ENCODE measurements around the gene ATP8B3. TPM values are rescaled to one million over a fixed set of nuclear protein-coding genes. Genes with fewer than 3 reads are reported as not detected.

The ATP8B3 gene
- total RNA-seq, 1 experiment from 2014 or later: 8.7 TPM

- TF ChIP-seq EZH2 (IDR thresholded peaks at IDR 0.05; ENCODE audit: borderline replicate concordance, low read depth, low read length, poor library complexity, severe bottlenecking): no peak
- no peak for TF ChIP-seq CTCF (conservative IDR thresholded peaks at IDR 0.05; ENCODE audit: low read depth, low read length)
- no TSS peak for BruUV-seq (replicated peaks)
- Histone ChIP-seq H3K4me3 (ENCODE audit: low read depth, low read length, poor library complexity, severe bottlenecking) (peak overlapping the region; percentile 85), H3K27me3 (replicated peaks; ENCODE audit: insufficient read depth, low read depth, low read length, poor library complexity) (no peaks in the 10 kb centered on the region), H3K36me3 (ENCODE audit: insufficient read depth, low read length, poor library complexity, severe bottlenecking) (no peaks in the 10 kb centered on the region), H3K4me1 (ENCODE audit: insufficient read depth, low read length, poor library complexity, severe bottlenecking) (peaks cover 58% of the 10 kb centered on the region), H3K27ac (ENCODE audit: low read depth, low read length, poor library complexity, severe bottlenecking) (peak overlapping the region; percentile 50), H3K9me3 (ENCODE audit: low read depth, low read length, poor library complexity, severe bottlenecking) (no peaks in the 10 kb centered on the region)
- peak; percentile 87 for DNase-seq (ENCODE audit: low spot score)
- intact Hi-C loops (cut with micrococcal nuclease; ENCODE audit: unreplicated experiment): no loop called here
- CTCF ChIA-PET: no interaction called here
- POLR2A ChIA-PET (ENCODE audit: low non-redundant PET): no interaction called here
Observed at GRCh38 chr19:1860042-1860775, 48.1 kb upstream of the ATP8B3 start.

DNA sequence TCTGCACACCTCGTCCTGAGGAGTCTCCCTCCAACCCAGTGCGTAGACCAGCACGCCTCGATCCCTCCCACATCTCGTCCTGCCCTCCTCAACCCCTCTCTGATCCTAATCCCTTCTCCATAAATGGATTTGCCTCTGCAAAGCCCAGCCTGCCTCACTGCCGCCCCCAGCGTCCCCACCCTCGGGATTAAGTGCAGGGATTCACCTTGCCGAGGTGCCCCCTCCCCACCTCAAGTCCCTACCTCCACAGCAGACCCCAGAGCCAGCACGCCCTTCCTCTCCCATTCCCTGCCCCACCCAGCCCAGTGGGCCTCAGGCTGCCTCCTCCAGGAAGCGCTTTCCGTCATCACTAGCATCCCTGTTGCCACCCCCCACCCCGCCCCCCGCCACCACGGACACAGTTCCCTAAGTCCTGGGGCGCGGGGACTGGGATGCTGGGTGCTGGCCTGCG, 47.3 kb upstream of the ATP8B3 start:
- POLR2A ChIA-PET (ENCODE audit: low non-redundant PET): no interaction called here
- H3K27ac ChIP-seq (ENCODE audit: low read depth, low read length, poor library complexity, severe bottlenecking): peak overlapping the region; percentile 49

GRCh38 chr19:1858412-1859081, 46.5 kb upstream of the ATP8B3 start:
- peaks cover 74% of the 10 kb centered on the region for H3K4me1 ChIP-seq (ENCODE audit: insufficient read depth, low read length, poor library complexity, severe bottlenecking)
- intact Hi-C loops (cut with micrococcal nuclease; ENCODE audit: unreplicated experiment): loop anchor here (5.0 kb wide), 1 partner anchor 591 kb away; the partner anchor contains the start of gene CIRBP
- BruUV-seq (replicated peaks): no TSS peak
- H3K4me3 ChIP-seq (ENCODE audit: low read depth, low read length, poor library complexity, severe bottlenecking): no peak overlapping the region
- TF ChIP-seq EZH2 (IDR thresholded peaks at IDR 0.05; ENCODE audit: borderline replicate concordance, low read depth, low read length, poor library complexity, severe bottlenecking): no peak
- no peak for TF ChIP-seq CTCF (conservative IDR thresholded peaks at IDR 0.05; ENCODE audit: low read depth, low read length)
- no peaks in the 10 kb centered on the region for H3K27me3 ChIP-seq (replicated peaks; ENCODE audit: insufficient read depth, low read depth, low read length, poor library complexity)
- H3K36me3 ChIP-seq (ENCODE audit: insufficient read depth, low read length, poor library complexity, severe bottlenecking): peaks cover 4% of the 10 kb centered on the region
- H3K27ac ChIP-seq (ENCODE audit: low read depth, low read length, poor library complexity, severe bottlenecking): peak overlapping the region; percentile 49
- CTCF ChIA-PET: no interaction called here
- no peak for DNase-seq (ENCODE audit: low spot score)
- POLR2A ChIA-PET (ENCODE audit: low non-redundant PET): no interaction called here
- no peaks in the 10 kb centered on the region for H3K9me3 ChIP-seq (ENCODE audit: low read depth, low read length, poor library complexity, severe bottlenecking)

More for the DNA sequence above, 47.3 kb upstream of the ATP8B3 start:
- CTCF ChIA-PET: no interaction called here
- H3K27me3 ChIP-seq (replicated peaks; ENCODE audit: insufficient read depth, low read depth, low read length, poor library complexity): no peaks in the 10 kb centered on the region
- no peaks in the 10 kb centered on the region for H3K9me3 ChIP-seq (ENCODE audit: low read depth, low read length, poor library complexity, severe bottlenecking)
- intact Hi-C loops (cut with micrococcal nuclease; ENCODE audit: unreplicated experiment): loop anchor here (5.0 kb wide), 1 partner anchor 592 kb away; the partner anchor contains the start of gene CIRBP
- H3K4me3 ChIP-seq (ENCODE audit: low read depth, low read length, poor library complexity, severe bottlenecking): peak overlapping the region; percentile 85
- TF ChIP-seq CTCF (conservative IDR thresholded peaks at IDR 0.05; ENCODE audit: low read depth, low read length) (no peak), EZH2 (IDR thresholded peaks at IDR 0.05; ENCODE audit: borderline replicate concordance, low read depth, low read length, poor library complexity, severe bottlenecking) (no peak)
- H3K36me3 ChIP-seq (ENCODE audit: insufficient read depth, low read length, poor library complexity, severe bottlenecking): no peaks in the 10 kb centered on the region
- BruUV-seq (replicated peaks): no TSS peak
- peaks cover 67% of the 10 kb centered on the region for H3K4me1 ChIP-seq (ENCODE audit: insufficient read depth, low read length, poor library complexity, severe bottlenecking)
- DNase-seq (ENCODE audit: low spot score): no peak
